SK-N-MC (cell line): ENCODE measurements around the gene MXRA8.

Experiments used
- DNase-seq: peaks from one replicate; pipeline ENCODE4 v3.0.0-alpha.2; 2011; ENCODE audit warnings: low read depth, low spot score
- H3K27ac ChIP-seq: fragments of 200-600 bp; sonication (generic); 2 replicates; pipeline ENCODE4 v1.5.1; 2016; ENCODE audit warnings: mixed run types
- H3K36me3 ChIP-seq: fragments of 200-600 bp; sonication (generic); 2 replicates; pipeline ENCODE4 v1.6.1; 2017; ENCODE audit warnings: antibody characterized with exemption, low read length, mixed read lengths; ENCODE audit not compliant: insufficient read depth
- H3K4me3 ChIP-seq: fragments of 200-600 bp; sonication (generic); 2 replicates; pipeline ENCODE4 v1.5.1; 2016
- H3K9ac ChIP-seq: fragments of 200-600 bp; sonication (generic); 2 replicates; pipeline ENCODE4 v1.8.0; 2017; ENCODE audit warnings: mixed run types, mixed read lengths; ENCODE audit not compliant: insufficient read length
- H3K9me3 ChIP-seq: fragments of 200-600 bp; sonication (generic); 2 replicates; pipeline ENCODE4 v1.6.1; 2017; ENCODE audit warnings: low read depth, mild to moderate bottlenecking, antibody characterized with exemption, low read length, moderate library complexity, mixed read lengths
- EZH2 ChIP-seq: fragments of 200-600 bp; sonication (generic); IDR thresholded peaks from one replicate; pipeline ENCODE4 v1.6.1; 2017; ENCODE audit warnings: antibody characterized with exemption
- FOXP2 ChIP-seq: optimal IDR thresholded peaks from 2 replicates; pipeline ENCODE3; 2011; ENCODE audit warnings: mild to moderate bottlenecking, moderate library complexity; ENCODE audit not compliant: insufficient read depth; ENCODE audit errors: extremely low read length, control extremely low read depth
- POLR2AphosphoS5 ChIP-seq: IDR thresholded peaks from 2 replicates; pipeline ENCODE4 v1.6.1; 2012; ENCODE audit warnings: mild to moderate bottlenecking, low read depth, low read length, borderline replicate concordance

Gene MXRA8

GRCh38 chr1:1349256-1350012 lies 8.9 kb downstream of the MXRA8 start, which contains the start of gene DVL1:
Gene DVL1, minus strand, starts transcription at chr1:1349418. Its CDS starts 353 bp downstream, at chr1:1349065.
- no peak for TF ChIP-seq FOXP2
- no peaks in the 10 kb centered on the region for H3K36me3 ChIP-seq

GRCh38 chr1:1348420-1349255 lies 9.7 kb downstream of the MXRA8 start:
- DNase-seq = no peak
- Histone ChIP-seq H3K9ac (peak overlapping the region; percentile 77), H3K36me3 (no peaks in the 10 kb centered on the region), H3K4me3 (peak overlapping the region; percentile 87), H3K9me3 (no peaks in the 10 kb centered on the region), H3K27ac (no peak overlapping the region)
- no peak for TF ChIP-seq EZH2
- TF ChIP-seq POLR2AphosphoS5 = no peak
- no peak for TF ChIP-seq FOXP2

More at GRCh38 chr1:1349256-1350012, 8.9 kb downstream of the MXRA8 start, which contains the start of gene DVL1:
- peak within 1 kb of the TSS; percentile 88 for H3K4me3 ChIP-seq
- H3K9ac ChIP-seq = peak within 1 kb of the TSS; percentile 89
- H3K9me3 ChIP-seq = no peaks in the 10 kb centered on the region
- H3K27ac ChIP-seq = peak within 1 kb of the TSS; percentile 70
- no peak for DNase-seq

GRCh38 chr1:1347663-1348419 lies 10.5 kb downstream of the MXRA8 start:
- Histone ChIP-seq H3K4me3 (peak overlapping the region; percentile 87), H3K9me3 (no peaks in the 10 kb centered on the region), H3K9ac (peak overlapping the region; percentile 77), H3K27ac (no peak overlapping the region), H3K36me3 (no peaks in the 10 kb centered on the region)
- no peak for TF ChIP-seq POLR2AphosphoS5
- no peak for TF ChIP-seq EZH2
- no peak for TF ChIP-seq FOXP2
- no peak for DNase-seq

GRCh38 chr1:1347026-1347595 lies 11.2 kb downstream of the MXRA8 start:
- Histone ChIP-seq H3K36me3 (no peaks in the 10 kb centered on the region), H3K4me3 (no peak overlapping the region; the same call in 1 of the 2 replicates), H3K9me3 (no peaks in the 10 kb centered on the region), H3K27ac (no peak overlapping the region), H3K9ac (no peak overlapping the region)
- TF ChIP-seq EZH2 (no peak), POLR2AphosphoS5 (no peak), FOXP2 (no peak)
- DNase-seq = no peak

GRCh38 chr1:1346501-1346890 lies 11.9 kb downstream of the MXRA8 start:
- H3K27ac ChIP-seq = no peak overlapping the region
- TF ChIP-seq EZH2 = no peak
- H3K9ac ChIP-seq = no peak overlapping the region
- no peaks in the 10 kb centered on the region for H3K36me3 ChIP-seq
- DNase-seq = no peak
- H3K4me3 ChIP-seq = no peak overlapping the region
- no peaks in the 10 kb centered on the region for H3K9me3 ChIP-seq

GRCh38 chr1:1345860-1346500 lies 12.4 kb downstream of the MXRA8 start:
- no peak for TF ChIP-seq POLR2AphosphoS5
- no peak for TF ChIP-seq EZH2
- no peak for TF ChIP-seq FOXP2
- Histone ChIP-seq H3K9me3 (no peaks in the 10 kb centered on the region), H3K4me3 (no peak overlapping the region), H3K27ac (no peak overlapping the region), H3K36me3 (no peaks in the 10 kb centered on the region; the same call in 1 of the 2 replicates), H3K9ac (no peak overlapping the region)
- no peak for DNase-seq

- H3K27ac ChIP-seq = no peak overlapping the region
- no peaks in the 10 kb centered on the region; the same call in 1 of the 2 replicates for H3K36me3 ChIP-seq
These were observed 13.0 kb downstream of the MXRA8 start for GRCh38 chr1:1345384-1345783.

More at GRCh38 chr1:1345384-1345783, 13.0 kb downstream of the MXRA8 start:
- no peak for TF ChIP-seq FOXP2
- TF ChIP-seq POLR2AphosphoS5 = no peak
- no peak for TF ChIP-seq EZH2
- H3K9me3 ChIP-seq = no peaks in the 10 kb centered on the region
- no peak overlapping the region for H3K9ac ChIP-seq
- H3K4me3 ChIP-seq = no peak overlapping the region
- no peak for DNase-seq
